HPDE6-E6E7 (cell line): ENCODE results near the gene ADGRF3.
"Not testable (repeated sequence)": the region's sequence is repeated elsewhere in the genome, so short reads cannot be mapped to it uniquely, and the experiment has no call there.

ENCODE experiments used
- DNase-seq: peaks from one replicate; pipeline ENCODE4 v3.0.0; 2011; ENCODE audit warnings: missing footprints; ENCODE audit errors: extremely low spot score

Gene ADGRF3

GRCh38 chr2:26346454-26347053, at the start of gene ADGRF3:
TSS of gene ADGRF3 (minus strand) at chr2:26346789. CDS start at chr2:26346234, 555 bp downstream.
- no peak for DNase-seq

- DNase-seq = no peak
Observed at GRCh38 chr2:26395394-26395793, 48.8 kb upstream of the ADGRF3 start.

DNA sequence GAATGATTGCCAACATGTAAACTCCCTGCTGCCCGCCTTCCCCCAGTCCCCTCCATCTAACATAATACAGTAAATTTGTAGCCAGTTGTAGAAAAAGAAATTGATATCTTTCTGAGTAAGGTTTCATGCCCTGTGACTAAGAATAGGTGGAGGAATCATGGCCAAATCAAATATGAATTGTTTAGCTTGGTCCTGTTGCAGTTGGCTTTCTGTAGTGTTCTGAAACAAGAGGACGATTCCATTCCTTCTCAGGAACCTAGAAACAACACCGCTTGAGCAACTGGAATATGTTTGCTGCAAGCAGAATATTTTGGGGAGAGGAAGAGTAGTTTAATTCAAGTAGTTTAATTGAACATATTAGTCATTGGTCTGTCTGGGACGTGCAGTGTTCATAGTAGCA, 48.1 kb upstream of the ADGRF3 start:
- no peak for DNase-seq

DNA sequence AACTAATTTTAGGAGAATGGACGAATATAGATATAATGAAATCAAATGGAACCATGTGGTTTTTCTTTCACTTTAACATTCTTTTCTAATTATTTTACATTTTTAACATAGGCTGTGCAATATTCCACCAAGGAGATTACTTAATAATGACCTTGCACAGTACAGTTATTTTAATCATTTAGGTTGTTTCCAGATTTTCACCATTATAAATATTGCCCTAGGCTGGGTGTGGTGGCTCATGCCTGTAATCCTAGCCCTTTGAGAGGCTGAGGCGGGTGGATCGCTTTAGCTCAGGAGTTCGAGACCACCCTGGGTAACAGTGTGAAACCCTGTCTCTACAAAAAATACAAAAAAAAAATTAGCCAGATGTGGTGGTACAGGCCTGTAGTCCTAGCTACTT, 40.6 kb upstream of the ADGRF3 start:
- no peak for DNase-seq

- DNase-seq = no peak
Observed at GRCh38 chr2:26384597-26384996, 38.0 kb upstream of the ADGRF3 start.

DNA sequence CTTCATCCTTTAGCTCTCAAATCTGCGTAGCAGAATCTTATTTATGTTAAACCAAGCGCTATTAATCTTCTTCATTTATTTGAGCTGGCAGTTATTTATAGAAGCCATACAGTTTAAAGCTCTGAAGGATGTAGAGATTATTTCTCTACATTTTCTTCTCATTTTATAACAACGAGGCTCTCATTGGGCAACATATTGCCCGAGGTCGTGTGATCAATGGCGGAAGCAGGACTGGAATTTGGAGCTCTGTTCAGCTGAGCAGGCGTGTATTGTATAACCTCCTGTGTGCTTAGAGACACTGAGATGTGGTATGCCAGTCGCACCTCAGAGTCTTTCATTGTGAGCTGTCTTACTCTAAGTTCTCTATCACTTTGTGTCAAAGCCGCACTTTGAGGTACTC, 37.6 kb upstream of the ADGRF3 start:
- no peak for DNase-seq

DNA sequence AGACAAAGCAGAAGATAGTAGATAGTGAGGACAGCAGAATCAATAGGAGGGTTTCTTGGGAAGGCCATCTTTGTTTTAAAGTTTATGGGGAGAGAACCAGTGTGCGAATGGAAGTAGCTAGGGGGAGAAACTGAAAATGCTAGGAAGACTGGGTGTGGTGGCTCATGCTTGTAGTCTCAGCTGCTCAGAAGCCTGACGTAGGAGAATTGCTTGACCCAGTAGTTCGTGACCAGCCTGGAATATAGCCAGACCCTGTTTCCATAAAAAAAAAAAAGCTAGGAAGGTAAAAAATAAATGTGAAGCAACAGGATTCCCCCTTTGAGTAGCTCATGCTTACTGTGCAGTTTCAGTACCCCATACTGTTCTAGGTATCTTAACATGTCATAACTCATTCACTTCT, 36.0 kb upstream of the ADGRF3 start:
- DNase-seq = no peak

- no peak for DNase-seq
Observed at GRCh38 chr2:26380281-26380680, 33.7 kb upstream of the ADGRF3 start.

DNA sequence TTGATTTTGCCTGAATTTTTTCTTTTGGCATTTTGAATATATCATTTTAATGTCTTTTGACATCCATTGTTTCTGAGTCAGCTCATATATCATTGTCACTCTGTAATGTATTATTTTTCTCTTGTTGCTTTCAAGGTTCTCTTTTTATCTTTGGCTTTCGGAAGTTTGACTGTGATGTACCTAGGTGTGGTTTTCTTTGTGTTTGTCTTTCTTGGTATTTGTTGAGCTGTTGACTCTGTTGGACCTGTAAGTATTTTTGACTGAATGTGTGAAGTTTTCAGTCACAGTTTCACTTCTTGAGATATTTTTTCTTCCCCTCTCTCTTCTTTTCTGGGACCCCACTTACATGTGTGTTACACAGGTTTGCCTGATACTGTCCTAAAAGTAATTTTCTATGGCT, 30.2 kb upstream of the ADGRF3 start:
- no peak for DNase-seq

DNA sequence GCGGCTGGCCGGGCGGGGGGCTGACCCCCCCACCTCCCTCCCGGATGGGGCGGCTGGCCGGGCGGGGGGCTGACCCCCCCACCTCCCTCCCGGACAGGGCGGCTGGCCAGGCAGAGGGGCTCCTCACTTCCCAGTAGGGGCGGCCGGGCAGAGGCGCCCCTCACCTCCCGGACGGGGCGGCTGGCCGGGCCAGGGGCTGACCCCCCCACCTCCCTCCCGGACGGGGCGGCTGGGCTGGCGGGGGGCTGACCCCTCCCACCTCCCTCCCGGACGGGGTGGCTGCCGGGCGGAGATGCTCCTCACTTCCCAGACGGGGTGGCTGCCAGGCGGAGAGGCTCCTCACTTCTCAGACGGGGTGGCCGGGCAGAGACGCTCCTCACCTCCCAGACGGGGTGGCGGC, 24.3 kb upstream of the ADGRF3 start:
- DNase-seq = not testable (repeated sequence)

DNA sequence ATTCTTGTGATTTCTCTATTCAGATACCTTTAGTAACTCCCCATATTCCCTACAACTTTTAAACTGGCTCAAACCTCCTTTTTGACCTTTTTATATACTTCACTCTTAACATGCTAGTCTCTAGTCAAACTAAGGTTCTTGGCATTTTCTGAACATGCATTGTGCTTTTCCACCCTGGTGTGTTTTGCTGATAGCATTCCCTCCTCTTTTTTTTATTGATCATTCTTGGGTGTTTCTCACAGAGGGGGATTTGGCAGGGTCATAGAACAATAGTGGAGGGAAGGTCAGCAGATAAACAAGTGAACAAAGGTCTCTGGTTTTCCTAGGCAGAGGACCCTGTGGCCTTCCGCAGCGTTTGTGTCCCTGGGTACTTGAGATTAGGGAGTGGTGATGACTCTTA, 23.1 kb upstream of the ADGRF3 start:
- DNase-seq = not testable (repeated sequence)

GRCh38 chr2:26366957-26367356, 20.4 kb upstream of the ADGRF3 start:
- no peak for DNase-seq

DNA sequence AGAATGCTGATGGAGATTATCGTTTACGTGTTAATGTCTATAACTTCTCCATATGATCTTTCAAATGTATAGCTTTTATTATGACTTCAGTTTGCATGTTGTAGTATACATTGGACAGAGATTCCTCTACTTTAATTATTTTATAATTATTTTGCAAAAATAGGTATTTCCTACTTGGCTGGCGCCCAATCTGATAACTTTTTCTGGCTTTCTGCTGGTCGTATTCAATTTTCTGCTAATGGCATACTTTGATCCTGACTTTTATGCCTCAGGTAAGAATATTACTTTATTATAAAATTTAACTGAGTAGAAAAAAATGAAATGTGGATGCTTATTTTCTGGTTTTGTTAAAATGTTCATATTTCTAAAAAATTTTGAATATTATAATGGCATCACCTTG, 18.1 kb upstream of the ADGRF3 start:
- no peak for DNase-seq

DNA sequence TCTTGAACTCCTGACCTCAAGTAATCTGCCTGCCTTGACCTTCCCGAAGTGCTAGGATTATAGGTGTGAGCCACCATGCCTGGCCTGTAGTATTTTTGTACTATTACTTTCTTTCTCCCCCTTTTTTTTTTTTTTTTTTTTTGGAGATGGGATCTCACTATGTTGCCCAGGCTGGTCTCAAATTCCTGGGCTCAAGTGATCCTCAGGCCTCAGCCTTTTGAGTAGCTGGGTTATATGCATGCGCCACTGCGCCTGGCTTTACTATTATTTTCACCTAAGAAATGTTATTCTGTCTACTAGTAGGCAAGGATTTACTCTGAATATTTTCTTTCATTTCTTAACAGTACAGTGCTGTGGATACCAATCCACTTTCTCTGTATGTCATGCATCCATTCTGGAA, 17.4 kb upstream of the ADGRF3 start:
- no peak for DNase-seq

DNA sequence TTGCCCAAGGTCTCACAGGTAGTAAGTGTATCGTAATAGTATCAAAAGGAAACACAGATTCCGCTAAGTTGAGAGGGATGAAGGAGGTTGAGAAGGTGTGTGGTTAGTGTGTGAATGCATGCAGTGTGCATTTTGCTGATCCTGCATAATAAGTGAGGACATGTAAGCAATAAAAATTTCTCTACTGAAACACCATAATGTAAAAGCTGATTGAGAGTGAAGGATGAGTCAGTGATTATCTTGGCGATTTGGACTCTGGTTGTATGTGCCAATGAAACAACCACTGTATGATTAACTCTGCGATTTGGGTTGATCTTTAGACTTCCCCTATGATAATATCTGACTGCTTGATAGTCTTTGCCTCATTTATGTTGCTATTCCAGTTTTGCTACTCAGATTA, 16.7 kb upstream of the ADGRF3 start:
- no peak for DNase-seq

DNA sequence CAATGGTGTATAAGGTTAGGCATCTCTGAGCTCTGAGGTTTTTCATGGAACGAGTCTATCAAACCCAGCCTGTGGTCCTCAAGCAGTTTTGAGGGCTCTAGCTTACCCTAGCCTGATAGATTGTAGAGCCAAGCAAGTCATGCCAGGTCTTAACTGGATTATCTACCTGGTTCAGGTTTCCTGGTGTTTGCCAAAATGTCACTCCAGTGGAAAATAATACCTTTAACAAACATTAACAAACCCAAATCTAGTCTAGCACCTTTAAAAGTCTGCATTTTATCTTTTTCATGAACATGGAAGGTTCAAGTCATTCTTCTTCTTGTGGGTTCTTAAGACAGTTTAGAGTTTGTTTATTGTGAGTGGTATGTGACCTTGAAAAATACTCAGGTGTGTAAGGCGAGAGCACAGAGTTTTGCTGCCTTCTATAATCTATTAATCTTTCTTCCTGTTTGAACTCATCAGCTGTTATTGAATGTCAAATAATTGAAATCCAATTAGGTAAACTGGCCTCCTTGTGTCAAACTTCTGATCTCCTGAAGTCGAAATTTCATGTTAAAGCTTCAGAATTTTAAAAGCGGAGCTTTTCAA, 13.4 kb upstream of the ADGRF3 start:
- DNase-seq = no peak

- no peak for DNase-seq
Observed at GRCh38 chr2:26356771-26357170, 10.2 kb upstream of the ADGRF3 start.

GRCh38 chr2:26356111-26356510, 9.5 kb upstream of the ADGRF3 start:
- DNase-seq = no peak

- peak; percentile 87 for DNase-seq
Observed at GRCh38 chr2:26355038-26355995, 8.7 kb upstream of the ADGRF3 start.

DNA sequence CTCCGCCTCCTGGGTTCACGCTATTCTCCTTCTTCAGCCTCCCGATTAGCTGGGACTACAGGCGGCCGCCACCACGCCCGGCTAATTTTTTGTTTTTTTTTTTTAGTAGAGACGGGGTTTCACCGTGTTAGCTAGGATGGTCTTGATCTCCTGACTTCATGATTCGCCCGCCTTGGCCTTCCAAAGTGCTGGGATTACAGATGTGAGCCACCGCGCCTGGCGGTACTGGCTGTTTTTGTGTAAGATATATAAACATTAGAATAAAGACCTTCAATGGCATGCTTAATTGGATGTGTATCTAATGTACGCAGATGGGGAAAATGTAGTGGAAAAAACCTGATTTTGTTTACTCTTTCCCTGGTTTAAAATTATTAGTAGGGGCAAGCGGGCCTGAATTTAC, 7.9 kb upstream of the ADGRF3 start:
- not testable (repeated sequence) for DNase-seq

- peak; percentile 69 for DNase-seq
Observed at GRCh38 chr2:26352892-26353291, 6.3 kb upstream of the ADGRF3 start.

- no peak for DNase-seq
Observed at GRCh38 chr2:26351375-26352090, 4.9 kb upstream of the ADGRF3 start.
